Hepatocyte (in vitro differentiated cells): ENCODE data around the gene KDM2A.

Source experiments
- CTCF ChIP-seq: fragments of 200-600 bp; sonication (generic); IDR thresholded peaks from 2 replicates; pipeline ENCODE4 v1.5.1; 2016; ENCODE audit warnings: antibody characterized with exemption, mild to moderate bottlenecking; ENCODE audit not compliant: poor library complexity
- EZH2 ChIP-seq: fragments of 200-600 bp; sonication (generic); IDR thresholded peaks from 2 replicates; pipeline ENCODE4 v1.6.1; 2016; ENCODE audit warnings: antibody characterized with exemption, mild to moderate bottlenecking, borderline replicate concordance

DNA sequence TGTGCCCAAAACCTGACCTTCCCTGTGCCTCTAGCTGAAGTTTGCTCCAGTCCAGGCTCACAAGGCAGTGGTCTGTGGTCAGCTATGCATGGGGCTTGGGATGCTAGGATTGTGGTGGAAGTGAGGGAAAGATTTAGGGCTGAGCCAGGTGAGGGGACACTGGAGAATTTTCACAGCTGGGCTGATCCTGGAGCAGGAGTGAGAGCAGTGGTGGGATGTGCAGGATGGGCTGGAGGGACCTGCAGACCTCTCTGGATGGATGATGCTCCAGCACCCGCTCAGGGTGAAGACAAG lies 23.9 kb upstream of the KDM2A start:
- no peak for TF ChIP-seq CTCF
- no peak for TF ChIP-seq EZH2
